GM19025 (cell line): ENCODE measurements around the gene SLC24A3.

Experiments used
- ATAC-seq: cut with Tn5 transposase; IDR thresholded peaks from one replicate; pipeline ENCODE4 v1.9.1; 2021; ENCODE audit warnings: mild to moderate bottlenecking, low read depth, moderate library complexity; ENCODE audit not compliant: unreplicated experiment

The SLC24A3 gene

GRCh38 chr20:19562426-19562825, 350.0 kb downstream of the SLC24A3 start:
- ATAC-seq, result no peak

GRCh38 chr20:19564261-19564660, 351.8 kb downstream of the SLC24A3 start:
- no peak for ATAC-seq

GRCh38 chr20:19565736-19566135, 353.3 kb downstream of the SLC24A3 start:
- ATAC-seq, result no peak

- ATAC-seq, result no peak
Measured at GRCh38 chr20:19566226-19566945, 353.9 kb downstream of the SLC24A3 start.

GRCh38 chr20:19568128-19568527, 355.7 kb downstream of the SLC24A3 start:
- no peak for ATAC-seq

GRCh38 chr20:19571996-19572395, 359.6 kb downstream of the SLC24A3 start:
- no peak for ATAC-seq

GRCh38 chr20:19577692-19578091, 365.2 kb downstream of the SLC24A3 start:
- ATAC-seq, result no peak

- ATAC-seq, result no peak
Measured at GRCh38 chr20:19582782-19583181, 370.3 kb downstream of the SLC24A3 start.

GRCh38 chr20:19583532-19584175, 371.2 kb downstream of the SLC24A3 start:
- no peak for ATAC-seq

- no peak for ATAC-seq
Measured at GRCh38 chr20:19588241-19588640, 375.8 kb downstream of the SLC24A3 start.

- ATAC-seq, result no peak
Measured at GRCh38 chr20:19588732-19589131, 376.3 kb downstream of the SLC24A3 start.

GRCh38 chr20:19589787-19590362, 377.4 kb downstream of the SLC24A3 start:
- no peak for ATAC-seq

GRCh38 chr20:19590382-19590781, 377.9 kb downstream of the SLC24A3 start:
- ATAC-seq, result no peak

- no peak for ATAC-seq
Measured at GRCh38 chr20:19593762-19594161, 381.3 kb downstream of the SLC24A3 start.

GRCh38 chr20:19594896-19595295, 382.5 kb downstream of the SLC24A3 start:
- ATAC-seq, result no peak

GRCh38 chr20:19598117-19598850, 385.8 kb downstream of the SLC24A3 start:
- ATAC-seq, result no peak

- ATAC-seq, result no peak
Measured at GRCh38 chr20:19599200-19599599, 386.8 kb downstream of the SLC24A3 start.

GRCh38 chr20:19600042-19600441, 387.6 kb downstream of the SLC24A3 start:
- ATAC-seq, result no peak

GRCh38 chr20:19601126-19601810, 388.8 kb downstream of the SLC24A3 start:
- no peak for ATAC-seq

GRCh38 chr20:19602675-19603375, 390.4 kb downstream of the SLC24A3 start:
- no peak for ATAC-seq
